Effector CD8-positive, alpha-beta T cell (primary cell): ENCODE data around the gene KIFC3.
"Not testable (repeated sequence)": the region's sequence is repeated elsewhere in the genome, so short reads cannot be mapped to it uniquely, and the experiment has no call there.

Experiments used
- DNase-seq: peaks from one replicate; lab custom pipeline; 2025; lab: John Stamatoyannopoulos, UW
- total RNA-seq, 4 experiments: gene quantifications; one replicate each; lab custom pipeline; 2026; lab: John Stamatoyannopoulos, UW

Gene KIFC3, protein sequence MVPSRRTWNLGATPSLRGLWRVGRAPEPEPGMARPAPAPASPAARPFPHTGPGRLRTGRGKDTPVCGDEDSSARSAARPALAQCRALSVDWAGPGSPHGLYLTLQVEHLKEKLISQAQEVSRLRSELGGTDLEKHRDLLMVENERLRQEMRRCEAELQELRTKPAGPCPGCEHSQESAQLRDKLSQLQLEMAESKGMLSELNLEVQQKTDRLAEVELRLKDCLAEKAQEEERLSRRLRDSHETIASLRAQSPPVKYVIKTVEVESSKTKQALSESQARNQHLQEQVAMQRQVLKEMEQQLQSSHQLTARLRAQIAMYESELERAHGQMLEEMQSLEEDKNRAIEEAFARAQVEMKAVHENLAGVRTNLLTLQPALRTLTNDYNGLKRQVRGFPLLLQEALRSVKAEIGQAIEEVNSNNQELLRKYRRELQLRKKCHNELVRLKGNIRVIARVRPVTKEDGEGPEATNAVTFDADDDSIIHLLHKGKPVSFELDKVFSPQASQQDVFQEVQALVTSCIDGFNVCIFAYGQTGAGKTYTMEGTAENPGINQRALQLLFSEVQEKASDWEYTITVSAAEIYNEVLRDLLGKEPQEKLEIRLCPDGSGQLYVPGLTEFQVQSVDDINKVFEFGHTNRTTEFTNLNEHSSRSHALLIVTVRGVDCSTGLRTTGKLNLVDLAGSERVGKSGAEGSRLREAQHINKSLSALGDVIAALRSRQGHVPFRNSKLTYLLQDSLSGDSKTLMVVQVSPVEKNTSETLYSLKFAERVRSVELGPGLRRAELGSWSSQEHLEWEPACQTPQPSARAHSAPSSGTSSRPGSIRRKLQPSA
- 13.3 to 110 (median 84.6) reads per million in 4 experiments for total RNA-seq

DNA sequence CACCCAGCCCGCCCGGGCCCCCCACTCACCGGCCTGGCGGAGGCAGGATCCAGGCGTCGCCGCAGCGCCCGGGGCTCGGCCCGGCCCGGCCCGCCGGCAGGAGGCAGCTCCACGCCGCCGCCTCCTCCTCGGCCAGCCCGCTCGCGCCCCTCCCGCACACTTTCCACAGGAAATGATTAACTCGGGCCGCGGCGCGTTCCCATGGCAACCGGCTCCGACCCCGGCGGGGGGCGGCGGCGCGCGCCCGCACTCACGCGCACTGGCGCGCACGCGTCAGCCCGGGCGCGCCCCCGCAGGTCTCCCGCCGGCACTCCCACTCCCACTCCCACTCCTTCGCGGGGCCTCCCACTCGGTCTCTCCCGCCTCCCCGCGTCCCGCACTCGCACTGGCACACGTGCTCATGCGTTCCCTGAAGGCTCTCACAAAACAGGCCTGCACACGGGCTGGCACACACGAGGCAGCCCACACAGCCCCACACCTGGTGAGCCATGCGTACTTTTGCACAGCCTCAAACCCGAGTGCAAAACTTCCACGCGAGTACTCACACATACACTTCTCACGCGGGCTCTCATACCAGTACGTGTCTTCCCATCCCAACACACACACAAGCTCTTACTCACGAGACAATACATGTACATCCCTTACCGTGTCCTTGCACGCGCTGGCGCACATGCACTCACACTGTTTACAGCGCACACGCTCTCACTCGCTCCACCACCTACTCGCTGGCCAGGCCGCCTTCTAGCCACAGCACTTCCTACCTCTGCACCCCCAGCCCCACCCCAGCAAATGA, at the start of gene KIFC3:
Gene KIFC3, minus strand, starts transcription at position 151 of the 793 bp plus-strand sequence. CDS start 4,248 bp downstream, outside the sequence.
- peak; percentile 13 for DNase-seq

DNA sequence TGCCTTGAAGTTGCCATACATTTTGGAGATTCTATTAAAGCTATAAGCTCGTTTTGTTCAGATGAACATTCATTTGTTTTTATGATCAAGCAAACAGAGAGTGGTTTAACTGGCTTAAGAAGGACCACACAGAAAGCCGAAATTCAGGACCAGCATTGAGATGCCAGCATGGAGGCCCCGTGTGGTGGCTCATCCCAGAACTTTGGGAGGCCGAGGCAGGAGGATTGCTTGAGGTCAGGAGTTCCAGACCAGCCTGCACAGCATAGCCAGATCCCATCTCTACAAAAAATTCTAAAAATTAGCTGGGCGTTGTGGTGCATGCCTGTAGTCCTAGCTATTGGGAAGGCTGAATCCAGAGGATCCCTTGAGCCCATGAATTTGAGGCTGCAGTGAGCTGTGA, 45.9 kb upstream of the KIFC3 start:
- DNase-seq, result no peak

DNA sequence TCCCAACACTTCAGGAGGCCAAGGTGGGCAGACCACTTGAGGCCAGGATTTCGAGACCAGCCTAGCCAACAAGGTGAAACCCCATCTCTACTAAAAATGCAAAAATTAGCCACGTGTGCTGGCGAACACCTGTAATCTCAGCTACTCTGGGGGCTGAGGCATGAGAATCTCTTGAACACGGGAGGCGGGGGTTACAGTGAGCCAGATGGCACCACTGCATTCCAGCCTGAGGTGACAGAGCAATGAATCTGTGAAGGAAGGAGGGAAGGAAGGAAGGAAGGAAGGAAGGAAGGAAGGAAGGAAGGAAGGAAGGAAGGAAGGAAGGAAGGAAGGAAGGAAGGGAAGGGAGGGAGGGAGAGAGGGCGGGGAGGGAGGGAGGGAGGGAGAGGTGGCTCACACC, 44.6 kb upstream of the KIFC3 start:
- not testable (repeated sequence) for DNase-seq

DNA sequence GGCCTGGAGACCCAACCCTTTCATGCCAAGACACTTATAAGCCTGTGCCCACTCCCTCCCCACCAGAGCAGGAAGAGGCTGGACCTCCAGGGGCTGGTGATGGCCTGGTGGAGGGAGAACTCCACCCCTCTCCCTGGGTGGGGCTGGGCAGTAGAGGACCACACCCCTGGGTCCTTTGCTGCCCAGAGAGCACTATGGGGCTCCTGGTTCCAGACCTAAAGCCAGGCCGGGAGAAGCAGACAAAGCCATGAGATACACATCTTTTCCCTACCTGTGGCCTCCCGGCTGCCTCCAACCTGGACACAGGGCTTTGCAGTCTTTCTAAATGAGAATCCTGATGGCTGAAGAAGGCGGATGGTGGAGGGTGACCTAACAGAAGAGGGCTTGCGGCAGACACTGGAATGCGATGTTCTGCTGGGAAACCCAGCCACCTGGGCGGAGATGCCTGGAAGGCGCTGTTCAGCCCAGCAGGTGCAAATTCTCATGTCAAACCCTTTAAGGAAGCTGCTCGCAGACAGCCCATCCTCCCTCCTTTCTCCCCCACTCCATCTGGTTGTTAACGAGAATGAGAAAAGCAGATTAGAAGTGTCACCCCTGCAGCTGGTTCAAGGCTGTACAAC, 43.9 kb upstream of the KIFC3 start:
- no peak for DNase-seq

DNA sequence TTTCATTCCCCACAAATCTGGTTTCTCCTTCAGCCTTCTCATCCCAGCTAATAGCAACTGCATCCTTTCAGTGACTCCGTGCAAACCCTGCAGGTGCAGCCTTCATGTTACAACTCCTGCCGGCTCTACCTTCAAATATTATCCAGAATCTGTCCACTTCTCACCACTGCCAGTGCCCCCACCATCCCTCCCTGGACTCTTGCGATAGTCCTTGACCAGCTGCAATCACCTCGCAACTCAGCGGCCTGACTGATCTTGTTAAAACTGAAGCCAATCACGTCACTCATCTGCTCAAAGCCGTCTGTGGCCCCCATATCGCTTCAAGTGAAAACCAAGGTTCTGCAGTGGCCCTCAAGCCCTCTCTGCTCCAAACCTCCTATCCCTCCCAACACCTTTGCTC, 42.8 kb upstream of the KIFC3 start:
- no peak for DNase-seq

DNA sequence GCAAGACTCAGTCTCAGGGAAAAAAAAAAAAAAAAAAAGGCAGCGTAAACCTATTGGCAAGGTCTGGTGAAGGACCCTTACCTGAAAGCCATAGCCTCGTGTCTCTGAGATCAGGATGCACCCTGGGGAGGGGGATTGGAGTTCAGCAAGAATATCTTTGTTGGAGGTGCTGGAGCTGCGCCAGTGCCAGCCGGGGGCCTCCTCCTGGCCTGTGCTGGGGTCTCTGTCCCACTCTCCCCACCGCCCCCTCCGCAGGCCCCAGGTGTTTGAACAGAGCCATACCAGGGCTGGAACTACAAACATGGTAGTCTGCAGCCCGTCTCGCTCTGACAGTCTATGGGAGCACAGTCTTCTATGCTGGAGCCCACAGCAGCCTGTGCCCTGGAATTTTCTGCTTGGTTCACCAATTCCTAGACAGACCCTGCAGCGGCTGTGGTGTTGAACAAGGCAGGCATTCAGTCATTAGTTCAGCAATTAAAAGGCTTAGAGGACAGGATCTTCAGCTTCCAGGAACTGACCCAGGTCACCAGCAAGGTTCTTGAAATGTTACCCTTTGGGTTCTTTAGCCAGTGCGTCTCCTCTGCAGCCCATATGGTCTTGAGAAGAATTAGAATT, 42.2 kb upstream of the KIFC3 start:
- no peak for DNase-seq

DNA sequence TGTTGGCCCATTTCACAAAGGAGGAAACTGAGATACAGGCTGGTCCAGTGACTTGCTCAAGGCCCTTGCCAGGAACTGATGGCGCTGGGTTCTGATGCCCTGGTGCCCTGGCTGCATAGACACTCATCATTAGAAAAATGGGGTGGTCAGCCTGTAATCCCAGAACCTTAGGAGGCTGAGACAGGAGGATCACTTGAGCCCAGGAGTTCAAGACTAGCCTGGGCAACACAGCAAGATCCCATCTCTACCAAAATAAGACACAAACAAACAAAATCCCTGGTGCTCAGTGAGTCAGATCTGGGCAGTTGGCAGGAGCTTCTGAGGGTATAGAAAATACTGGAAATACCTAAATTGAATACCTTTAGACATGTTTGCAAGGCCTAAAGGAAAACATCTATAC, 41.1 kb upstream of the KIFC3 start:
- no peak for DNase-seq

DNA sequence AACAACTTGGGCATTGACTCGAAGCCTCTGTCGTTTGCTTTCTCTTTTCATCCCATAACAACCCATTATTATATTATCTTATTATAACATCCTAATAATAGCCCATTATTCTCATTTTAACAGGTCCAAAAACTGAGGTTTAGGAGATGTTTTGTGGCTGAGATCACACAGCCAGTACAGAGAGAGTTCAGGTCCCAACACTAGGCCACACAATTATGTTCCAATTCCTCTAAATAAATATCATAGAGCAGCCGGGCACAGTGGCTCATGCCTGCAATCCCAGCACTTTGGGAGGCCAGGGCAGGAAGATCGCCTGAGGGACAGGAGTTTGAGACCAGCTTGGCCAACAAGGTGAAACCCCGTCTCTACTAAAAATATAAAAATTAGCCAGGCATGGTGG, 40.3 kb upstream of the KIFC3 start:
- no peak for DNase-seq

DNA sequence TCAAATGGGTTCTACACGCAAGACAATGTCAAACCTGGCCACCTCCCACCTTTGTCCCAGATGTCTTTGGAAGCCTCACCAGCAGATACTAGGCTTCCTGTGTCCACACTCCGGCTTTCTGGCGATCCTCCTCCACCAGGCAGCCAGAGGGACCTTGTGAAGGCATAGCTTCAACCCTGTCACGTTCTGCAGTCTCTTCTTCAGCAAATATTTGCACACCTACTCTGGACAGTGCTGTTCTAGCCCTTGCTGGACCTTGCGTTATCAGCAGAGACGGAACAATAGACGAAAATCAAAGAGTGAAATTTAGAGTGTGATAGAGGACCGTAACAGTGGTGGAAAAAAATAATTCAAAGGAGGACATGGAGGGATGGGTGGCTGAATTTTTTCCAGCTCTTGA, 38.5 kb upstream of the KIFC3 start:
- DNase-seq, result no peak

DNA sequence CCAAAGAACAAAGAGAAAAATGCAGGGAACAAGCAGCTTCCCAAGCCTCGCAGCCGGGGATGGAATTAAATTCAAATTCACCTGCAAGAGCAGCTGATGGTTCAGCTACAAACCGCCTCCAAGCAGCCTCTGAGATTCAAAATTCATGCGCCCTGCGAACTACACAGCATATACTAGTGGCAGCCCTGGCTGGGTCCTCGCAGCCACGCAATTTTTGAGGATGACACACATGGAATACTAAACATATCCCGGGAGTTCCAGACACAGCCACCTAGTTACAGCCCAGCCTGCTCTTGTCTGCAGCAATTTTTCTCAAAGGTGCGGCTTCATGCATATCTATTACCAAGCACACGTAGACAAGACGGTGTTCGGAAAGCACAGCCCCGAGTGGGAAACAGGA, 35.9 kb upstream of the KIFC3 start:
- no peak for DNase-seq

DNA sequence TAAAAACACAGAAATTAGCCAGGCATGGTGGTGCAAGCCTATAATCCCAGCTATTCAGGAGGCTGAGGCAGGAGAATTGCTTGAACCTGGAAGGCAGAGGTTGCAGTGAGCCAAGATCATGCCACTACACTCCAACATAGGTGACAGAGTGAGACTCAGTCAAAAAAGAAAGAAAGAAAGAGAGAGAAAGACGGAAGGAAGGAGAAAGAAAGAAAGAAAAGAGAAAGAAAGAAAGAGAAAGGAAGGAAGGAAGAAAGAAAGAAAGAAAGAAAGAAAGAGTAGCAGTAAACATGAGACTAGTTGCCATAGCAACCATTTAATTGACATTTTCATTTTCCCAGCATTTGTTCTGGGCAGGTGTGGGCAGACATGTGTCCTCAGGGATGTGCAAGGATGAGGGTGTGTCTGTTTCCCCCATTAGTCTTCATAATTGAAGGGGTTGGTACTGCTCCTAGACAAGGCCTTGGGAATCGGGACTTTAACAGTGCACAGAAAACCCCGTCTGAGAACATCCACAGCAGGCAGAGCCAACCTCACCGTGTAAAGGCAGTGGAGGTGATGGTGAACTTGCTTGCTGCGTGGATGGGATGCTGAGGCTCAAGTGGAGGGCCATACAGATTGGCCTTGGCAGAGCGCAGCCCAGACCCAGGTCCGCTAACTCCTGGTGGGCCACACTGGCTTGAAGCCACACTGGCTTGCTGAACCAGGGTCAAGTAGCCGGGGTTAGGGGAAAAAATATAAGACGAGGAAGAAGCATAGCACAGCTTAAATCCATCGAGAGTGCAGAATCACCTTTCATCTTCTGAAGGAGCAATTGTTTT, 35.2 kb upstream of the KIFC3 start:
- no peak for DNase-seq

DNA sequence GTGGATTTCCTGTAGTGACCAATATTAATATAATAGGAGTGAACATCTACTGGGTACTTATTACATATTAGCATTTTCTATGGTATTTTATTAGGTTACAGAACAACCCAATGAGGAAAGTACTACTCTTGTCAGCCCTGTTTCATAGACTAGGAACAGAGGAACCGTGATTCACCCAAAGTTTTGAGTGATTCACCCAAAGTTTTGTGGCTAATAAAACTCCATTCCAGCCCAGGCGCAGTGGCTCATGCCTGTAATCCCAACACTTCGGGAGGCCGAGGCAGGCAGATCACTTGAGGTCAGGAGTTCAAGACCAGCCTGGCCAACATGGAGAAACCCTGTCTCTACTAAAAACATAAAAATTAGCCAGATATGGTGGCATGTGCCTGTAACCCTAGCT, 33.1 kb upstream of the KIFC3 start:
- not testable (repeated sequence) for DNase-seq

DNA sequence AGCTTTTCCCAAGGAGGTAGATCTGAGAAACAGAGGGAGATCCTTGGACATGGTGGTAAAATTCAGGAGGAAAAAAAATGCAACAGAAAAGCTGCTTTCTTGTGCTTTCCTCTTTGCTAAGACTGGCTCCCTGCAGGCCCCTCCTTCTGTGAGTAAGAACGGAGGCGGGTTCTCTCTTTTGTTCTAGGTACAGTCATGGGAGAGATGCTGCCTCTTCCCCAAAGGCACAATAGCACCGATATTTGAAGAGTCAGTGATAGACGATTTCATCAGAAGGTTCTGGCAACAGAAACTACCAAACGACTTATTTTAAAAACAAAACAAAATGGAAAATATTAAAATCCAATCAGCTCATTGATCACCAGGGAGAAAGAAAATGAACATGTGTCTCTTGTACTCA, 32.6 kb upstream of the KIFC3 start:
- DNase-seq, result no peak

DNA sequence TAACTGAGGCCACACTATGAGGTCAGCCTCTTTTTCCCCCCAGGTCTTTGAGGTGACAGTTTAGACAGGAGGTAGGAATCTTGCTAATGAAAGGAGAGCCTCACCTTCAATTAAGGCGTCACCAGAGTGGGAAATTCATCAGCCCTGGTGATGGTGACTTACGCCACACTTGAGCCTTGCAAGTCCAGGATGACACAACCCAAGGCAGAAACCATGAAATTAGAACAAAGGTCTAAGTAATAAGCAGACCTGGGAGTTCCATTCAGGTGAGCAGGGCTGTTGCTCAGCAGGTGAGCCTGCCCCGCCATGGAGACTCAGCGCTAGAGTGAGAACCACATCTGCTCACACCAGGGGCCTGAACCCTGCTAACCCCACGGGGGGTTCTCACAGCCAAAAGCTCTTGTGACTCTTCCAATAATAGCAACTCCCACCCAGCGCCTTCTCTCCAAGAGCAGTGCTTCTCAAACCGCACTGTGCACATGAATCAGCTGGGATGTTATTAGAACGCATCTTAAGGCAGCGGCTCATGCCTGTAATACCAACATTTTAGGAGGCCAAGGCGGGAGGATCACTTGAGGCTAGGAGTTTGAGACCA, 28.7 kb upstream of the KIFC3 start:
- no peak for DNase-seq

DNA sequence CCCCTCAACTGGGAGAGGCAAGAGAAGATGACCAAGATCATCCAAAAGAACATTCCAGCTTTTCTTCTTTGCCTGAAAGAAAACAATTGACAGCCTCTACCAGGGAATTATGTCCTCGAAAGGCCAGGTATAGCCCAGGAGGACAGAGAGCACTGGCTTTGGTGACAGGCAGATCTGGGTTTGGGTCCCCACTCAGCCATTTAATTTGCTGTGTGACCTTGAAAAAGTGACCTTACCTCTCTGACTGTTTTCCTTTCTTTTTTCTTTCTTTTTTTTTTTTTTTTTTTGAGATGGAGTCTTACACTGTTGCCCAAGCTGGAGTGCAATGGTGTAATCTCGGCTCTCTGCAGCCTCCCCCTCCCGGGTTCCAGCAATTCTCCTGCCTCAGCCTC, 27.7 kb upstream of the KIFC3 start:
- no peak for DNase-seq

DNA sequence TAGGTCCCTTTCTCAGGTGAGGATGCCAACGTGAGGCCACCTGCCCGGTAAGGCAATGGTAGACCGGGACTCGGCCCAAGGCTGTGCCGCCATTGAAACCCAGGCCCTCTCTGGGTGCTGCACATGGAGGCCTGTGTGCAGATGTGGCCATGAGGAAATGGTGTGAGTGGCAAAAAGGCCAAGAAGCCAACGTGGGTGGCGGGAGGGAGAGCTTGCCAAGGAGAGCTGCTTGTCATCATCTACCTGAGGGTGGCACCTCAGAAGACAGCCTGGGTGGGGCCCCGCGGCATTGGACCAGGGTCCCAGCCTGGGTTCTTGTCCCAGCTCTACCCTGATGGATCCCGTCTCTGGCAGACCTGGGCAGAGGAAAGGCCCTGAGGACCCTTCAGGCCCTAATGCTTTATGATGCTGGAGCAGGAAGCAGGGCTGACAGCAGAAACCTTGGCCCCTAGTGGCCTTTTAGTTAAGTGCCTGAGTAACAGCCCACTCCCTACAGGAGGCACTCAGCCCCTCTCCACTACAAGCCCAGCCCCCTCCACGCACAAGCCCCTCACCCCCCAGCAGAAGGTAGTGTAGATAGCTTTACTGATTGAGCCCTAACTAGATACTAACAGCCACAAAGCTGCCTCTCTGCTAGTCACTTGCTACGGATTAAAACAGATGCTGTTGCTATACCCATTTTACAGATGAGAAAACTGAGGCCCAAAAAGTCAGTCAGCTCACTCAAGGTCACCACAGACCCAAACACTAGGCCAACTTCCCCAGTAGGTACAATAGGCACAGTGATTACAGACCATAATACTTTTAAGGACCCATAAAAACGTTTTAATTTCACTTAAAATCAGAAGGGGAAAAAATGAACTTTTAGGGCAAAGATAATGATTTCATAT, 26.2 kb upstream of the KIFC3 start:
- DNase-seq, result no peak

DNA sequence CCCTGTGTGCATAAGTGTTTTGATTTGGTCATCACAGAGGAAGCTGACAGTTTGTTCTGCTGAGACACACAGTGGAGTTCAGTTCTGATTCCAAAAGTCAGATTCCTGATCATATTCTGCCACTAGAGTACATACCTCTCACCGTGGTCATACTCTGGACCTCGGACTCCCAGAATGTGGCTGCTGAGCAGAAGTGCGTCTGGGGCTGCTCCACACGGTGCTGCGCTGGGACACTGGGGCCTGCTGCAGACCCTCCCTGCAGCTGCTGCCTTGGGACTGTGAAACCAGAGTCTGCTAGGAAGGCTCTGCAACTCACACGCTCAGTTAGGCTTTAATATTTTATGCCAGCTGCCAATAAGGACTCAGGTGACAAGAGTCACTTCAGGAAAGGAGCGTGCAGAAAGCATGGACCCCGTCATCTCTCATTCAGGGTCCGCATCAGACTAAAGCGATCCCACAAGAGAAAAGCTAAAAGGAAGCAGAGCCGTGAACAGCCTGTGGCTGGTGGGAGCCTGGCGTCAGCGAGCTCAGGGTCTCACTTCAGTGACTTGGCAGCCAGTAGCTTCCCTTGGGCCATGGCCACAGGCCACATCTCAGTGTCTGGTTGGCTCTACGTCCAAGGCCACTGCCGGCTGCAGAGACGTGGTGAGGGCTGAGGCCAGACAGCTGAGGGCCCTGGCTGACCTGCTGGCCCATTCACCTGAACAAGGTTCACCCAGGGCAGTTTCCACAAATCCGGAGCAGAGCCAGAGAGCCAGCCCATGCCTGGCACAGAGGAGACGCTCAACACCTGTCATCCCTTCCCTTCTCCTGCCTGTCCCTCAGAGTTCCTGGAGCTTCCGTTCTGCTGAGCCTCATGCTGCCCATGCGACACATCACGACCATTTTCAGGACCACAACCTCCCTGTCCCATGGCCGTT, 24.7 kb upstream of the KIFC3 start:
- DNase-seq, result no peak

DNA sequence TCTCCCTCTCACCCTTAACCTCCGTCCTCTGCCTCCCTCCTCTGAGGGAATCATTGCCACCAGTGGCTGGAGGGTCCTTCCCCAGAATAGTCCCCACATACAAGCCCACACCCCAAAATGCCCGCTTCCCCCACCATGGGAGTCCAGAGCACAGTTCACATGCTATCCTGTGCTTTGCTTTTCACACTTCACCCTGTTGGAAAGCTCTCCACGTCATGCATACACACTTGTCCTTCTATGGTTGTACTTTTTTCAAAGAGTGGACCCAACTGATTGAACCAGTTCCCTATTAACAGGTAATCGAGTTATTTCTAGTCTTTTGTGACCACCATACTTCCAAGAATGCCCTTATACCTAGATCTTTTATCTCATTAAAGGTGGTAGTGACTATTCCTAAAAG, 23.8 kb upstream of the KIFC3 start:
- no peak for DNase-seq
